MM.1S (cell line): ENCODE results near the gene TMEM72.
A peak's percentile ranks its signal among the peaks of the same experiment; 100 is the strongest.

Experiments
- DNase-seq: peaks from one replicate; pipeline ENCODE4 v3.0.0-alpha.2; 2015
- H2AFZ ChIP-seq: fragments of 300-600 bp; sonication (generic); 2 replicates; pipeline ENCODE4 v1.6.0; 2016; ENCODE audit warnings: antibody characterized with exemption, low read length
- H3F3A ChIP-seq: fragments of 300-600 bp; sonication (generic); 2 replicates; pipeline ENCODE4 v1.6.1; 2016; ENCODE audit warnings: mild to moderate bottlenecking, antibody characterized with exemption, low read length, moderate library complexity, mixed read lengths; ENCODE audit not compliant: insufficient read depth
- H3K27ac ChIP-seq: fragments of 300-600 bp; sonication (generic); 2 replicates; pipeline ENCODE4 v1.5.1; 2016; ENCODE audit warnings: mild to moderate bottlenecking, low read length
- H3K27me3 ChIP-seq: fragments of 300-600 bp; sonication (generic); replicated peaks from 2 replicates; pipeline ENCODE4 v1.6.0; 2016; ENCODE audit warnings: low read length; ENCODE audit not compliant: insufficient read depth
- H3K36me3 ChIP-seq: fragments of 300-600 bp; sonication (generic); replicated peaks from 2 replicates; pipeline ENCODE4 v1.6.1; 2016; ENCODE audit warnings: mild to moderate bottlenecking, low read length, mixed read lengths; ENCODE audit not compliant: insufficient read depth
- H3K4me1 ChIP-seq: fragments of 300-600 bp; sonication (generic); 2 replicates; pipeline ENCODE4 v1.6.1; 2016; ENCODE audit warnings: low read length, mixed read lengths
- H3K4me2 ChIP-seq: fragments of 300-600 bp; sonication (generic); 2 replicates; pipeline ENCODE4 v1.6.0; 2016; ENCODE audit warnings: low read depth, low read length
- H3K4me3 ChIP-seq: fragments of 300-600 bp; sonication (generic); 2 replicates; pipeline ENCODE4 v1.5.1; 2016; ENCODE audit warnings: low read length, mixed read lengths
- H3K79me2 ChIP-seq: fragments of 300-600 bp; sonication (generic); 2 replicates; pipeline ENCODE4 v1.6.1; 2016; ENCODE audit warnings: mixed run types, low read length, mixed read lengths
- H3K9ac ChIP-seq: fragments of 300-600 bp; sonication (generic); 2 replicates; pipeline ENCODE4 v1.6.1; 2016; ENCODE audit warnings: low read length, mixed read lengths
- H3K9me2 ChIP-seq: fragments of 300-600 bp; sonication (generic); replicated peaks from 2 replicates; pipeline ENCODE4 v1.6.1; 2016; ENCODE audit warnings: mild to moderate bottlenecking, low read length, mixed read lengths; ENCODE audit not compliant: insufficient read depth
- H3K9me3 ChIP-seq: fragments of 300-600 bp; sonication (generic); replicated peaks from 2 replicates; pipeline ENCODE4 v1.6.1; 2016; ENCODE audit warnings: mild to moderate bottlenecking, low read length, mixed read lengths; ENCODE audit not compliant: insufficient read depth
- H4K20me1 ChIP-seq: fragments of 300-600 bp; sonication (generic); 2 replicates; pipeline ENCODE4 v1.6.1; 2016; ENCODE audit warnings: mild to moderate bottlenecking, low read length, moderate library complexity, mixed read lengths; ENCODE audit not compliant: insufficient read depth
- CTCF ChIP-seq: fragments of 300-600 bp; sonication (generic); IDR thresholded peaks from 2 replicates; pipeline ENCODE4 v1.5.1; 2016; ENCODE audit warnings: antibody characterized with exemption, low read length, mixed read lengths
- EZH2 ChIP-seq: fragments of 300-600 bp; sonication (generic); optimal IDR thresholded peaks from 2 replicates; pipeline ENCODE3; 2017; ENCODE audit warnings: low read depth, mild to moderate bottlenecking, antibody characterized with exemption, low read length, mixed read lengths
- EZH2phosphoT487 ChIP-seq: fragments of 300-600 bp; sonication (generic); IDR thresholded peaks from 2 replicates; pipeline ENCODE4 v1.6.1; 2018; ENCODE audit warnings: antibody characterized with exemption, low read length

Gene TMEM72

GRCh38 chr10:44973323-44974081 lies 62.4 kb downstream of the TMEM72 start:
- Histone ChIP-seq H3K9me3 (no peaks in the 10 kb centered on the region), H3K4me3 (no peak overlapping the region), H3K4me2 (peak overlapping the region; percentile 16; the same call in 1 of the 2 replicates), H4K20me1 (no peaks in the 10 kb centered on the region), H3K4me1 (peaks cover 58% of the 10 kb centered on the region), H3F3A (peaks cover 32% of the 10 kb centered on the region), H3K27me3 (no peaks in the 10 kb centered on the region), H3K79me2 (peaks cover 63% of the 10 kb centered on the region), H3K9me2 (no peaks in the 10 kb centered on the region), H2AFZ (no peak overlapping the region), H3K36me3 (peaks cover 14% of the 10 kb centered on the region), H3K9ac (peak overlapping the region; percentile 0; the same call in 1 of the 2 replicates), H3K27ac (peak overlapping the region; percentile 38; the same call in 1 of the 2 replicates)
- no peak for DNase-seq
- TF ChIP-seq EZH2 (no peak), EZH2phosphoT487 (no peak), CTCF (no peak)

- peak overlapping the region; percentile 0; the same call in 1 of the 2 replicates for H3K9ac ChIP-seq
- peaks cover 62% of the 10 kb centered on the region for H3K79me2 ChIP-seq
- H3K36me3 ChIP-seq, result peaks cover 13% of the 10 kb centered on the region
- no peaks in the 10 kb centered on the region for H3K9me3 ChIP-seq
- H3K4me1 ChIP-seq, result peaks cover 62% of the 10 kb centered on the region
- DNase-seq, result no peak
- no peaks in the 10 kb centered on the region for H4K20me1 ChIP-seq
- H3K4me3 ChIP-seq, result no peak overlapping the region
- 0 out of 2 replicates have a peak overlapping the region, but pooled peaks have one; percentile 32 for H2AFZ ChIP-seq
- H3K4me2 ChIP-seq, result peak overlapping the region; percentile 51; the same call in 1 of the 2 replicates
- H3K27ac ChIP-seq, result peak overlapping the region; percentile 38; the same call in 1 of the 2 replicates
- peaks cover 32% of the 10 kb centered on the region for H3F3A ChIP-seq
- no peaks in the 10 kb centered on the region for H3K27me3 ChIP-seq
- no peaks in the 10 kb centered on the region for H3K9me2 ChIP-seq
- TF ChIP-seq EZH2 (no peak), CTCF (no peak), EZH2phosphoT487 (no peak)
These were observed 63.0 kb downstream of the TMEM72 start for GRCh38 chr10:44974082-44974627.

GRCh38 chr10:44974628-44975430 lies 63.7 kb downstream of the TMEM72 start:
- Histone ChIP-seq H3K79me2 (peaks cover 62% of the 10 kb centered on the region), H3K27ac (peak overlapping the region; percentile 38; the same call in 1 of the 2 replicates), H3K36me3 (peaks cover 9% of the 10 kb centered on the region; the same call in 1 of the 2 replicates), H3K9me2 (no peaks in the 10 kb centered on the region), H3K4me1 (peaks cover 67% of the 10 kb centered on the region), H3K4me3 (no peak overlapping the region), H3K27me3 (no peaks in the 10 kb centered on the region), H3K9ac (no peak overlapping the region), H3K4me2 (peak overlapping the region; percentile 51), H4K20me1 (no peaks in the 10 kb centered on the region), H2AFZ (0 out of 2 replicates have a peak overlapping the region, but pooled peaks have one; percentile 32), H3F3A (peaks cover 32% of the 10 kb centered on the region), H3K9me3 (no peaks in the 10 kb centered on the region)
- TF ChIP-seq CTCF (peak; percentile 92), EZH2 (no peak)
- DNase-seq, result peak; percentile 45
